ENCODE results near the gene IL1RAP.
"Not testable (repeated sequence)": the region's sequence is repeated elsewhere in the genome, so short reads cannot be mapped to it uniquely, and the experiment has no call there.

IL1RAP gene

DNA sequence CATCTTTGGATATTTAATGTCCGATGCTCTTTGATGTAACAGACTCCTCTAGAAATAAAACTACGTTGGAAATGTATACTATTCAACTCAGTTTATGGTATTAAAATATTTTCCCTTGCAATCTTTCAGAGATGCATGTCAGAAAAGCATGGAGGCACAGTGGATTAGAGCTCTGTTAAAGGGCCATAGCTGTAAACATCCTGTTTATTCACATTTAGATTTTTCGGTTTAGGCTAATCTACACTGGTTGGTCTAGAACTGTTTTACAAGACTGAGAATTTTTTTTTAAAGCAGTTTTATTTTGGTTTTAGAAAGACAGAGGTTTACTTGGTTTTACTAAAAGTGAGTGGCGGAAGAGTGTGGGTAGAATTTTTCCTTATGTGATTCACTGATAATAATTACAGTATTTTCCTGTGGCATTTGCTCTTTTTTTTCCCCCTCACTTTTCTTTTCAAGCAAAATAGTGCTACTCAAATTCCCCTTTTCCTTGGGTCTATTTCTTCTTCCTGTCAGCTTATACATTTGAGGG, 132.1 kb downstream of the IL1RAP start:
- in situ Hi-C loops (cut with MboI; ENCODE audit: low sequenced_read_pairs): no loop called here

DNA sequence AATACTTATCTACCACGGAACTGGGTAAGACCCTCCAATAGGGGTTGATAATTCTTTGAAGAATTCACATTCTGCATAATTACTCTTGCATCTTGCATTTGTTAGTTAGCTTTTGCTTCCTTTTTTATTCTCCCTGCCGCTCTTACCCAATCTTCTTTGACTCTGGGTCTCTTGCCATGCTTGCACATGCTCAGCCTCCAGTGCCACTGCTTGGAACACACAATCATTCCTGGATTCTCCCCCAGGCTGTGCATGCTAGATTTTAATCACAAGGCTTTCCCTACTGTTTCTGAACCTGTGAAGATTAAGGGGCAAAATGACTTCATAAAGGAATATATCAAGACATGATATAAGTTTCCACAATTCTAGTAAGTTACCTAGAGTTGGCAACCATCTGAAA, 133.1 kb downstream of the IL1RAP start:
- in situ Hi-C loops (cut with MboI; ENCODE audit: low sequenced_read_pairs): no loop called here

DNA sequence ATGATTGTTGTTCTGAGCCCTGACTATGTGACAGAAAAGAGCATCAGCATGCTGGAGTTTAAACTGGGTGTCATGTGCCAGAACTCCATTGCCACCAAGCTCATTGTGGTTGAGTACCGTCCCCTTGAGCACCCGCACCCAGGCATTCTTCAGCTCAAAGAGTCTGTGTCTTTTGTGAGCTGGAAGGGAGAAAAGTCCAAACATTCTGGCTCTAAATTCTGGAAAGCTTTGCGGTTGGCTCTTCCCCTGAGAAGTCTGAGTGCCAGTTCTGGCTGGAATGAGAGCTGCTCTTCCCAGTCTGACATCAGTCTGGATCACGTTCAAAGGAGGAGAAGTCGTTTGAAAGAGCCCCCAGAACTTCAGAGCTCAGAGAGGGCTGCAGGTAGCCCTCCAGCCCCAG, 142.0 kb downstream of the IL1RAP start:
- in situ Hi-C loops (cut with MboI; ENCODE audit: low sequenced_read_pairs): no loop called here

- in situ Hi-C loops (cut with MboI; ENCODE audit: low sequenced_read_pairs): no loop called here
Observed at GRCh38 chr3:190658106-190658505, 144.2 kb downstream of the IL1RAP start.

- in situ Hi-C loops (cut with MboI; ENCODE audit: low sequenced_read_pairs): no loop called here
Observed at GRCh38 chr3:190666821-190667220, 152.9 kb downstream of the IL1RAP start.

DNA sequence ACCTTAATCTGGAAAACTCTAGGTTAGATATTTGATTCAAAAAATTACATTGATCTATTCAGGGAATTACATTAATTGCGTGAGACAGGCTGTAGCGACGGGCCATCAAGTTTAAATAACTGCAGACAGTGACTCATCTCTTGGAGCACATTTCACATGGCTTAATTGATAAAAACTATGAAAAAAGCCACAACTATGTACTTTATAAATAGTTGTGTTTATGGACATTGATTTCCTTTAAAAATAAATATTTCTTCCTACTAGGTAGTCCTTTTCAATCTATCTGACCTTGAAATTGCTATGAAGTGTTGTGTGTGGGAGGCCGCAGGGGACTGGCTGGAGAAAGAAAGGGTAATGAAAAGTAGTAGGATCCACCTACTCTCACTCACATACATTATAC, 157.8 kb downstream of the IL1RAP start:
- in situ Hi-C loops (cut with MboI; ENCODE audit: low sequenced_read_pairs): no loop called here

- in situ Hi-C loops (cut with MboI; ENCODE audit: low sequenced_read_pairs): no loop called here
Observed at GRCh38 chr3:190673148-190673547, 159.3 kb downstream of the IL1RAP start.

DNA sequence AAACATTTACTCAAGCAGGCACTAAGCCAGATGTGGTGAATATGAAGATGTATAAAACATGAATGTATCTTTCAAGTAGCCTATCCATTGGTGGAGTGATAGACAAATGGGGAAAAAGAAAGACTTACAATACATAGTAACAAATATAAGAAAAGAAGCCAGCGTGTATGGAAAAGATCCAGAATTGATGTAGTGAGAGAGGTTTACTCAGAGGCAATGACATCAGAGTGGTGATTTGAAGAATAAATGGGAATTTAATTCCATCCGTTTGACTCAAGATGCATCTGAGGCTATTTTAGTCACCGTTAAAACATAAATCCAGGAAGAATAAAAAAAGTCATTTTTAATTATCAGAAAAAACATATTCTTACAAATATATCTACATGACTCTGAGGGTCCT, 162.6 kb downstream of the IL1RAP start:
- in situ Hi-C loops (cut with MboI; ENCODE audit: low sequenced_read_pairs): no loop called here

DNA sequence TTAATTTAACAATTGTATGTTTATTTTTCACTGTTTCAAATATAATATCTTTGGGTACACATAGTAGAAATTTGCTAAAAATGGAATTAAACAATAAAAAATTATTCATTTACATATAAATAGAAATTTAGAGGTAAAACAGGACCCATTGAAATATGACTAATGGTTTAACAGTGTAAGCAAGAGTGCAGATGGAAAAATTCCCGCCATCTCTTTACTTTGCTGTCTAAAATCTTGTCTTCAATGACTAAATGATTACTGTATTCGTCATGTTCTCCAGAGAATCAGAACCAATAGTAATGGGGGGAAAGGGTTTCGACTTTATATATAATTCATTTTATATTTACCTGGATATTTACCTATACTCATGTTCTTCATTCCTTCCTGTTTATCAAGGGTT, 163.1 kb downstream of the IL1RAP start:
- in situ Hi-C loops (cut with MboI; ENCODE audit: low sequenced_read_pairs): no loop called here

GRCh38 chr3:190677868-190678267, 164.0 kb downstream of the IL1RAP start:
- in situ Hi-C loops (cut with MboI; ENCODE audit: low sequenced_read_pairs): not testable (repeated sequence)

GRCh38 chr3:190680691-190681090, 166.8 kb downstream of the IL1RAP start:
- in situ Hi-C loops (cut with MboI; ENCODE audit: low sequenced_read_pairs): no loop called here

DNA sequence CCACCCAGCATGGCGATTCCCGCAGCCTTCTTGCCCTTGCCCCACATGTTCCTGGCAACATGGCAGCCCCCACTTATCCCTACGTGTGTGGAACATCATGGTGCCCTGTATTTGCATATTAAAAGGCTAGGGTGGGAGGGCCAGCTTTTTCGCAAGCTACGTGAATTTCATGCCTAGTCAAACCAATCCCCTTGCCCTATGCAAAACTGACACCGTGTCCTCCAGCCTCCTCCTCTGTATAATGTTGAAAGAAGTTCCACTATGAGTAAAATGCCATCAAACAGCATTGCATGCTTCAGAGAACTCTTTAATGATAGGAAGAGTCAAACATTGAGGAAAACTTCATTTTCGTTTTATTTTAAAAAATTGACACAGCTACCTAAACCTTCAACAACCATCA, 170.9 kb downstream of the IL1RAP start:
- in situ Hi-C loops (cut with MboI; ENCODE audit: low sequenced_read_pairs): no loop called here

DNA sequence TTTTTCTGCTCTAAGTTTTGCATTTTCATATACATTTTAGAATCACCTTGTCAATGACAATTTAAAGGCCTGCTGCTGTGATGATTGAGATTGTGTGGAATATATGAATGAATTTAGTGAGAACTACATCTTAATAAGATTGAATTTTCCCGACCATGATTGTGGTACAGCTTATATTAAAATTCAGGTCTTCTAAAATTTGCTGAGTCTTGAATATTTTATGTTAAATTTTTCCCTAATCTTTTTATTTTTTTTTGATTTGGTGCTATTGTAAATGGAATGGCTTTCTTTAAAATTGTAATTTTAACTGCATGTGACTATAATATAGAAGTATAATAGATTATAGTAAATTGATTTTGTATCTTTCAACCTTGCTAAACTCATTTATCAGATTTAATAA, 172.1 kb downstream of the IL1RAP start:
- in situ Hi-C loops (cut with MboI; ENCODE audit: low sequenced_read_pairs): no loop called here

DNA sequence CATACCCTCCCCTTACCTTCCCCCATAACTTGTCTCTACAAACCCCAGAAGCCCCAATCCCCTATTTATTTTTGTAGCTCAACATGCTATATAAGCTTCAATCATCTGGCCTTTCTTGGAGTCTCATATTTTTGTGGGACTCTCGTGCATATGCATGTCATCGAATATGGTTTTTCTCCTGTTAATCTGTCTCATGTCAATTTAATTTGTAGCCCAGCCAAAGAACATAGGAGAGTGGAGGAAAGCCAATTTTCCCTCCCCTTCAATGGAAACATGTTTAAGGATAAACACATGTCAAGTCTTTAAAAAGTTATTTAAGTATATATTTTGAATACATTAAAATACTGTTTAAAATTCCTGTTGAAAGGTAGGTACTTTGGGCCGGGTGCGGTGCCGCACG, 176.4 kb downstream of the IL1RAP start:
- in situ Hi-C loops (cut with MboI; ENCODE audit: low sequenced_read_pairs): no loop called here

DNA sequence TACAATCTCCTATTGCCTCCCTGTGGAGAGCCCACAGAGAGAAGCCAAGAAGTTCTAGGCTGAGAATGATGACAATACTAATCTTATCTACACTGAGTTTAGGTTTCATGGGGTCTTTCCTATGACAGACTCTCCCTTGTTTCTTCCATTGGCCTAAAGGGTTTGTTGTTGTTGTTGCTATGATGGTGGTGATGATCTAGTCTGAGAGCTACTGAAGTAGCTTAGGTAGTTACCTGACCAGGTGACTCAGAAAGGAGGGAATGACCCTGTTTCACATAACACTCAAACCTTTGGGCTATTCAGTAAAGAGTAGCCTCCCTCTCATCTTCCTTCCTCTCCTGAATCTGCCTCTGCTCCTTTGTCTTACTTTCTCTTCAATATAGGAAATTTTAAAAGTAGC, 178.4 kb downstream of the IL1RAP start:
- in situ Hi-C loops (cut with MboI; ENCODE audit: low sequenced_read_pairs): no loop called here

GRCh38 chr3:190694335-190695001, 180.6 kb downstream of the IL1RAP start:
- in situ Hi-C loops (cut with MboI; ENCODE audit: low sequenced_read_pairs): no loop called here

DNA sequence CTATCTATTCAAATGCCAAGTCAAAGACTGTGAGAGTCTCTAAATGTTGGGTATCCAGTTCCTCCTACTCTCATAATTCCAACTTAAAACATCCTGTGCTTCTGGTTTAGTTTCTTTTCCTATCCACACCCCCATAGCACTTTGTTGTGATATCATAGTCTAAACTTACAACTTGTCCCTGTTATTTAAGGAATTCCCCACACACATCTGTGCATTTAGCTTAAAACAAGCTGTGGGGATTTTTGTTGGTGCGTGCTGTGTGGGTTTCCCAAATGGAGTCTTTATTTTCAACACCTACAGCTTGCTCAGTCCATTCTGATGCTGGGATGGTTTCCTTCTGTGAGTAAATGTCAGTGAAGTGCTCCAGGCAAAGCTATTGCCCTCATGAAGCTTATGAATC, 181.3 kb downstream of the IL1RAP start:
- in situ Hi-C loops (cut with MboI; ENCODE audit: low sequenced_read_pairs): no loop called here

DNA sequence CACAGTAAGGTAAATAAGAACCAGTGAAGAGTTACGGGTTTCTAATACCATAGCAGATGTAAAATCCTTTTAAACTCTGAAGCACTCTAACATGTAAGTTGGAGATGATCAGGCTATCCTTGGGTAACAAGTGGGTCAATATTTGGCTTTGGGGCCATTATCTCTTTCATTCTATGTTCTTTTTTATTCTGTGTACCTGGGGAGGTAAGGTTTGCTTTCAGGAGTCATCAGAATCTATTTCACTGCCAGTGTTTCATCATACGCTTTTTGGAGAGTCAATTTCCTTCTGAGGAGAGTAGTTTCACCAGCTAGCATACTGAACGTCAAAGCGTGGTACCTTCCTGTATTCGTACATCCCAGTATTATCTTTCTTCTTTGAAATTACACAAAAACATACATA, 182.1 kb downstream of the IL1RAP start:
- in situ Hi-C loops (cut with MboI; ENCODE audit: low sequenced_read_pairs): no loop called here

GRCh38 chr3:190696777-190697501, 183.1 kb downstream of the IL1RAP start:
- in situ Hi-C loops (cut with MboI; ENCODE audit: low sequenced_read_pairs): no loop called here

DNA sequence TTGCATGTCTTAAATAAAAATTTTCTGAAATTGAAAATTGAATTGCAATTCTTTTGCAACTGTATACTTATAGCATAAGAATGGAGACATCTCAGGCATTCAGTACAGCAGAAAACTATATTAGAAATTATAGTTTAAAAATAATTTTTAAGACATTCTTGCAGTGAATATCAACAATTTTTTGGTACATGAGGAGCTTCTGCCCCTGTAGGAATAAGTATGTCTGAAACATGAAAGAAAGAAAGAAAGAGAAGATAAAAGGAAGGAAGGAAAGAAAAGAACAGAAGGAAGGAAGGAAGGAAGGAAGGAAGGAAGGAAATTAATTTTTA, 183.6 kb downstream of the IL1RAP start:
- in situ Hi-C loops (cut with MboI; ENCODE audit: low sequenced_read_pairs): no loop called here

DNA sequence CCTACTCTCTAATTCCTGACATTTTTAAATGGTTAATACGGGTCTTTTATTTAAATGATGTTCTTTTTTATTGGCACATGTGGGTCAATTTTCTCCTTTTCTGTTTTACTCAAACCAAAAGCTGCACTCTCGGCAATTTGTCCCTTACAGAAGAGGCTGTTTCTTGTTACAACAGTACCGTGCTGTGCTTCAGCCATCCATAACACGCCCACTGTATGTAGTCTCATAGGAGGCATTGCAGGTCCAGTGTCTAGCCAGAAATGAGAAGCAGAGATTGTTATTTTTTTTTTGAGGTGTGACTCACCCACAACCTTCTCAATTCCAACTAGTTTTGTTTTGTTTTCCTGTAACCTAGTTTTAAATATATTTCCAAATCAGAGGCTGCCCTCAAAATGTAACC, 184.0 kb downstream of the IL1RAP start:
- in situ Hi-C loops (cut with MboI; ENCODE audit: low sequenced_read_pairs): no loop called here

- in situ Hi-C loops (cut with MboI; ENCODE audit: low sequenced_read_pairs): no loop called here
Observed at GRCh38 chr3:190699776-190700175, 185.9 kb downstream of the IL1RAP start.

- in situ Hi-C loops (cut with MboI; ENCODE audit: low sequenced_read_pairs): no loop called here
Observed at GRCh38 chr3:190701096-190701532, 187.2 kb downstream of the IL1RAP start.

Data from hTERT RPE-1 (cell line).